HG03469 (cell line): ENCODE results near the gene NTRK3.

Experiments
- ATAC-seq: cut with Tn5 transposase; IDR thresholded peaks from one replicate; pipeline ENCODE4 v1.9.1; 2021; ENCODE audit warnings: mild to moderate bottlenecking, moderate library complexity, moderate number of reproducible peaks; ENCODE audit not compliant: unreplicated experiment

Gene NTRK3

DNA sequence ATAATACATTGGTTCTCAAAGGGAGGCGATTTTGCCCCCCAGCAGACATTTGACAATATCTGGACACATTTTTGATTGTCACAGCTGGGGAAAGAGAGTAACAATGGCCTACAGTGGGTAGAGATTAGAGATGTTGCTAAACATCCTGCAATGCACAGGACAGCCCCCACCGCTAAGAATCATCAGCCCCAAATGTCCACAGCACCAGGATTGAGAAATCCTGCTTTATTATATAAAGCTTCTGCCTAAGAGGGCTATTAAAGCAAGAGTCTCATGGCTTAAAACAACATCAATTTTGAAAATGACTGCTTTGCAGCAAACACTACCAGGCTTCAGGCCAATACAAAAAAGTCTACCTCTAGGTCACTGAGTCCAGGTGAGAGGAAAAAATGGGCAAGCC lies 68.2 kb downstream of the NTRK3 start:
- no peak for ATAC-seq

DNA sequence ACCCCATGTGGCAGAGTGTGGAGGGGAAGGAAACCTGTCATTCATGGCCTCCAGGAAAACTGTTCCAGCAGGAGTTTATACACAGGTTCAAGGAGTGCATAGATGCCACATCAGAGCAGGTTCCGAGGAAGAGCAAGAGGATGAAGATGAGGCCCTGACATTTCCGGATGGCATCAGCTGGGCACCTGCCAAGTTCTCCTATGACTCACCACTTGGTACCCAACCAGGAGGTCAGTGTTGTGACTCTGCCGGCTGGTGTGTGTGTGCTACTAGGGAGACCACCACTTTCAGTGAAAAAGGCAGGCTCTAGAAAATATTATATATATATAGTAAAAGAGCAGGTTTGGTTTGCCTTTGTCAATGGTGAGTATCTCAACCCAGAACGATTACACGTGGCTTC lies 69.3 kb downstream of the NTRK3 start:
- ATAC-seq, result no peak

DNA sequence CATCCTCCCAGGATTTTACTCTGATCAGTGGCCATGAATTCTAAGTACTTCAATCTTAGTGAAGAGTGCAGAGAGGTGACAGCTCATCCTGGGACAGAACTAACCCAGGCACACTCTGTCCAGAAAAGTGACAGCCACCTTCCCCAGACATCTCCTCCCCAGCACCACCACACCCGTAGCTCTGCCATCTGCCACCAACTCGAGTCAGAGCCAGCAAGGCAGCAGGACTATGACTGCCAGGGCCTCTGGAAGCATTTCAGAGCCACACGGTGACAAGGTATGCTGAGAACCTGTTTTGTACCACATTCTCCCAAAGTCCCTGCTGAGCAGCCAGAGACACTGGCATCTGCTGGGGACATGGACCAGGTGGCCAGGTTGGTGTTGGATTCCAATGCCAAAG lies 71.0 kb downstream of the NTRK3 start:
- no peak for ATAC-seq

DNA sequence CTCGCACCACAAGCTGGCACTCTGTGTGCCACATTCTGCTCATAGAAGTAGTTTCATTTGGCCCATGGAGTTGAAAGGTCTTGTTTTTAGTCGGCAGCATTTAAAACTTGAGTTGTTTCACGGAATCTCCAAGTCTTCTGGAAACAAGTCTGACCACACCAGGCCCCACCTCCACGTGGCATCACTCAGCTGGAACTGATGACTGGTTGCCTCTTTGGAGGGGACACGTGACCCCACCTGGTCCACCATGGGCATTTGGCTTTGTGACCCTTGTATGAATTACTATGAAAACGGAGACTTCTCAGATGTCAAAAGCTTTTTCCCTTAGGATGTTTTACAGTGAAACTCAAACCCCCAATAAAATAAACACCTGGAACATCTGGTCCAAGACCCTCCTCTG lies 74.9 kb downstream of the NTRK3 start:
- no peak for ATAC-seq

DNA sequence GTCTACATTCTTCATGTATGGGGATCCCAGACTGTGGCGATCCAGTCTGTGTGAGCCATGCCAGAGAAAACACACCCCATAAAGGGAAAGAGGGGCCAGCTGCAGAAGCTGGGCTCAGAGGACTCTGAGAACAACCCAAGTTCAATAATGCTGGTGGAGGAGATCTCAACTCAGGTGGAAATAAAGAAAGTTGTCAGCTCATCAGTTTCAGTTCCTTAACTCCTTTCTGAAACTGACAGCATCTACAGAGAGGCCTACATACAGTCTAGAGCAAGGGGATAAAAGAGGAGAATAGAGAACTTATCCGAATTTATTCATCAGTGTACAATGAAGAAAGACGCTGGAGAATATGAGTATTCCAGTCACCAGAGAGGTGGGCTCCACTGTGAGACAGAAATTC lies 77.0 kb downstream of the NTRK3 start:
- ATAC-seq, result peak; percentile 91

DNA sequence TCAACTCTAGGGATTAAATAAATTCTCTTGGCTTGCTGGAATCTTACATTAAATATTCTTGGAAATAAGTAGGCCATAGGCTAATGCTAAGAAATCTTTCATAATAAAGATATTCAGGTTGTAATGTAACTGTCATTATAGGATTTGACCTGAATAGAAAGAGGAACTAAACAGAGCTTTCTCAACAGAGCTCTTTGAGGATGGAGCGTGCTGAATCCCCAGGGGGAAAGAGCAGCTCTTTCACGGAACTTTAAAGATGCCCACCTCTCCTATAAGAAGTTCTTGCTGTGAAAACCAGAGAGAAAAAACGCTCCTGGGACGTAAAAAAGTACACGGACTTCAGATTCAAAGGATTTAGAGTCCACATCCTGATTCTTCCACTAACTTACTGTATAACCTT lies 77.9 kb downstream of the NTRK3 start:
- peak; percentile 47 for ATAC-seq

DNA sequence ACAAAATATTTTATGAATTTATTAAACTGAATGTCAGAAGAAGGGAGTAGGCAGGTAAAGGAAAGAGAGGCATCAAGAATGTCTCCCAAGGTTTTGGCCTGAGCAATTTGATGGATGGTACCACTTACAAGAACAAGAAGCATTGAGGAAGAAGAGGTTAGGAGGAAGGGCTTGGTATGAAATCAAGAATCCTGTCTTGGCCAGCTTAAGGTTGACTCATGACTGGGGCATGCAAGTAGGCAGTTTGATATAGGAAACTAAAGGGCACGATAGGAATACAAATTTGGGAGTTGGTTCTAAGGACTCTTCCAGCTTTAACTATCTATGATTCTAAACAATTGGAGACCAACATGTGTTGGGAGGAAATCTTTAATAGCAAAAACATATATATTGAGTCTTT lies 79.1 kb downstream of the NTRK3 start:
- no peak for ATAC-seq

DNA sequence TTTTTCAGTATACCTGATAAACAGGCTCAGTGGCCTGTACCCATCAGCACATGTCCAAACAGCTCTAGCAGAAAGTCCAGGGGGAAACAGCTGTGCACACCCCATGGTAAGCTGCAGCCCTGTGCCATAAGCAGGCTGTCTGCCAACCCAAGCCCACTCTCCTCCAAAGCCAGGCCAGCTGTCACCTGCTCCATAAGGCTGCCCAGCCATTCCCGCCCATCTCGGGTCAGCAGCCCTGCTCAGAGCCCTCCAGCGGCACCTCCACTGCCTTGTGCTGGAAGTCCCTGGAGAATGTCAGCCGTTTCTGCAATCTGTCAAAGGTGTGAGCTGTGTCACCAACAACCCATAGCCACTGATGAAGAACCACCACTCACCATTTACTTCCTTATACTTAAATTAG lies 82.0 kb downstream of the NTRK3 start:
- ATAC-seq, result no peak

DNA sequence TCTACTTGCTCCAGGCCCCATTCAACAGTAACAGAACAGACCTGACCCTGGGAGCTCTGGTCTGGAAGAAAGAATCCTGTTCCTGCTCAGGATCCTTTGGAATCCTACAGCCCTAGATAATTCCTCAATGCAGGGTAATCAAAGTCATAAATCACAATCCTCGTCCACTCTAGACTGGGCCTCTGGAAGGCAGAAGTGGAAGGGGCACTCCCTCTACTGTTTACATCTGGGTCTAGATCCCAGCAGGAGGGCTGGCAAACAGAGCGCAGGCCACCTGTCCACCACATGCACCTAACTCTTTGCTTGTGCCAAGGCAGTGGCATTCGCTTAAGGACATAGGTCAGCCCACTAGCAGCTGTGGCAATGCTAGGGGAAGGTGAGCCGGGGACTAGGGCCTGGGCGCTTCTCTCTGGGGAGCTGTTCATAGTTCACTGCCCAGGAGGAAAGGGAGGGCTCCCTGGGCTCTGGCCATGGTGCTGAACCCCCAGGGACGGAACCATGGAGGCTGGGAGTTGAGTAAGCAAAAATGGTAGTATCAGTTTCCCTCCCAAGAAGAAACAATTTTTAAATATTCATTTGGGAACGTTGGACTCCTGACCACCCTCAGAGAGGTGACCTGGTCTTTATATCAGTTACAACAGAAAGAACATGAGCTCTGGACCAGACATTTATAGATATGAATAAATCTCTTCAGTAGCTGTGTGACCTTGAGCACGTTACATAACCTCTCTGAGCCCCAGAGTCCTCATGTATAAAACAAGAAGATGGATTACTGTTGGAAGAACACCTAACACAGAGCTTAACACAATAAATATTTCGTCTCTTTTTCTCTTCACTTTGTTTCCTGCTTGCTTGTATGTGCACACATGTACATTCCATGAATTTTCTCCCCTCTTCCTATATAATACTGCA lies 90.2 kb downstream of the NTRK3 start:
- ATAC-seq, result no peak

DNA sequence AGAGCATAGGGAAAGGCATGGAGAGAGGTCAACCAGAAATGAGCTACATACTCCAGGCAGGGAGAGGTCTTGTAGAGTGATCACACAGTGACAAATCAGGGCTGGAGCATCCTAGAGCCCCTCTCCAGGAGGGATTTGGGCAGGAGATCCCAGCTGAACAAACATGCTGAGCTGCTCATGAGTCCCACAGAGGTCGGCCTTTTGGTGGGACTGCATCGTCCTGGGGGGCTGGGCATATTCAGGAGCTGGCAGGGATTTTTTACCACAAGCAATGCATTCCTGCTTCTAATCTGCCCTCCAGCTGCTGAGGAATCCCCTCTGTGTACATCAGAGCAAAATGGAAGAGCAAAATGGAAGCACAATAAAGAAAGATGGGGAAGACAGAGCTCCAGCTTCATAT lies 94.9 kb downstream of the NTRK3 start:
- no peak for ATAC-seq

DNA sequence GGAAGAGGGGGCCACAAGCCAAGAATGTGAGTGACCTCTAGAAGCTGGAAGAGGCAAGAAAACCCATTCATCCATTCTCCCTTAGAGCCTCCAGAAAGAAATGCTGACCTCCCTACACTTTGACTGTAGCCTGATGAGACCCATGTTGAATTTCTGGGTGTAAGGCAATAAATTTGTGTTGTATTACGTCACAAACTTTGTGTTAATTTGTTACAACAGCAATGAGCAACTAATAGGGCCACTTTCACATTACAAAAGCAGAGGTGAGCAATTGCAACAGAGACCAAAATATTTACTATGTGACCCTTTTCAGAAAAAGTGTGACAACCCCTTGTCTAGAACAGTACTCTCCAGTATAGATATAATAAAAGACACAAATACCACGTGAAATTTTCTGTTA lies 101.2 kb downstream of the NTRK3 start:
- ATAC-seq, result no peak

DNA sequence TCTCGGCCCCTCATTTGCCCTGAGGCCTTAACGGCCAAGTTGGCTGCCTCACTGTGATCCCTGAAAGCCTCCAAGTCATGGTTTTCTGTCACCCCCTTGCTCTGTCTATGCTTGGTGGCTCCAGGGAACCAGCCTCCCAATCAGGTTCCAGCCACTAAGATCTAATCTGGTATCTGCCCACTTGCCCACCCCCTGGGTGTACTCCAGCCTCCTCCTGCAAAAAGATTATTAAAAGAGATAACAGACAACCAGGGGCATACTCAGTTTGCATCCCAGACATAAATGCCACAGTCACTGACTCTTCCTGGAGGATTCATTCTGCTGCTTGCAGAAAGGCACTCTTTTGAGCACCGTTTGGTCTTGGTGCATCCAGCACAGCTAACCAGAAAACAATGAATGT lies 103.9 kb downstream of the NTRK3 start:
- ATAC-seq, result no peak

DNA sequence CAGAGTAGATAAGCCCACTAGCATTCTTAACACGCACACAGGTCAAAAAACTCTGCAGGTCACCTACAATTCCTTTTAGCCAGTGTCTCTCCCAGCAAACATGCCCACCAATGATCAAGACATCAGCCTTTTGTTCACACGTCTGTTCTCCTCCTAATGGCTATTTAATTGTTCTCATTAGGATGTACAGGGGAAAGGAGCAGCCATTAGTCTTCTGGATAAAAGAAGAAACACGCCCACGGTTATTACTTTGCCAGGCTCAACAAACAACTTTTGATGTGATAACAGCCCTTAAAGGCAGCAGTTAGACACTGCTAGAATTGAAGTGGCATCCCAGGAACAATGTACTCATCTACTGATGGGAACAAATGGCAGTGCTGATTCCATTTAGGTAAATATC lies 108.8 kb downstream of the NTRK3 start:
- ATAC-seq, result no peak

DNA sequence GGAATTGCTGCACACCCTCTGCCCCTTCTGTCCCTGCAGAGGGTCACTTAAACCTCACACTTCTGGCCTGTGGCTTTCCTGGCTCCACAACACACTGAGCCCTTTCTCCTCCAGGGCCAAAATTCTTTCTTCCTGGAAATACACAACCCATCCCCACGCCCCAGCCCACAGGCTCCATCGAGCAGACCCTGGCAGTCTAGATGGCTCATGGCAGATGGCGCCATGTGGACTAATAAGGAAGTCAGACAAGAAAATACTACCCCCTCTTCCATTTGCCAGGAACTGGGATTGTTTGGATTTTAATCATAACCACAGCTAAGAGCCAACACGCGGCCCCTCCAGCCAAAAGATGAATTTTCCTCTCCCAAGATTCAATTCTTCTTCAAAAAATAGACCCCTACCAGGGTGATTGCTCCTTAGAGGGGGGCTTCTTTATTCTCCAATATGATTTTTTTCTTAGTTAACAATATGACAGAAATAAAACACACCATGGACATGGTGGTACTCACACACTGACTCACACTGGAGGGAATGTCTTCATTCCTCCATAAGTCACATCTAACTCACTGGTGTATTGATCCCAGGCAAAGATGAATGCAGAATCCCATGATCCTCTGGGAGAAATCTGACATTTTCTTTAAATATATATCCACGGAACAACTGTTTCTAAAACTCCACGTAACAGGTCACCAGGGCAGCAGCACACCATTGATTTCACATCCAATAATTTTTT lies 111.5 kb downstream of the NTRK3 start:
- ATAC-seq, result no peak

DNA sequence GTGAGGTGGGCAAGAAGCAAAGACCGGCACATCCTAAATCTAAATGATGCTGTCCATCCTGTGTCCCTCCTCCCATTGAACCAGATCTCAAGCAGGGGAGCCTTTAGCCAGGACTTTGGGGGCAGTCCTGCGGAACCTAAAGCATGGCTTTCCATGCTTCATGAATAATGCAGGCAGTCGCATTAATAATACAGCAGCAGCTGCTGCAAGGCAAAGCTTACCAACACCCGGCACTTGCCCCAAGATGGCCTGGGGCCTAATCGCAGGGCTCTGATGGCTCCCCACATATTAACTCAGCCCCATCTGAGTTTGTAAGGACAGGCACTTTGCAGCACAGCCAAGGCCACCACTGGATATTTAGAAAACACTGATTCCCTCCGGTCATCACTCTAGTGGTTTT lies 114.4 kb downstream of the NTRK3 start:
- ATAC-seq, result no peak

DNA sequence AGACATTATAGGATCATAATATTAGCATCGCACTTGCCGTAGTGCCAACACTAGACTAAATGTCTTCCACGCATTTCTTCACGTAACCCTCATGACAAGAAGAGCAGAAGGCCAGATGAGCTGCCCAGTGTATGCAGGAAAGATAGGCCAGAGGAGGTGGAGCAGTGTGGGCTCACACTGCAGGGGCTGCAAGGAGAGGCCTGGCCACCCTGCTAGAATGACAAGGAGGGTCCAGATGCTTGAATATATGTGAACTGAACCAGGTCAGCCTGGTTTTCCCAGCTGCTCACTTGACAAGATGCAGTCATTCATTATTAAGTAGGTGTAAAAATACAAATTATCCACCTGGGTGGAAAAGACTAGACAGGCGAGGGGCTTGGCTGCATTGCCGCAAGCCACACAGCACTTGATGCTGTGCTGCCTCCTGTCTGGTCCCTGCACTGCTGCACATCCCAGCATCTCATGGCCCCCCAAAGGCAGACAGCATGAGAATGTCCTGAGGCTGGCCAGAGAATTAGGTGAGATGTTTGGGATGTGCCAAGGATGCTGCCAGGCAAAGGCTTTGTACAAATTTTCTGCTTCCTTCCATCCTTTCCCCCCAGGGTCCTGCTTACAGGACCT lies 115.2 kb downstream of the NTRK3 start:
- ATAC-seq, result no peak

DNA sequence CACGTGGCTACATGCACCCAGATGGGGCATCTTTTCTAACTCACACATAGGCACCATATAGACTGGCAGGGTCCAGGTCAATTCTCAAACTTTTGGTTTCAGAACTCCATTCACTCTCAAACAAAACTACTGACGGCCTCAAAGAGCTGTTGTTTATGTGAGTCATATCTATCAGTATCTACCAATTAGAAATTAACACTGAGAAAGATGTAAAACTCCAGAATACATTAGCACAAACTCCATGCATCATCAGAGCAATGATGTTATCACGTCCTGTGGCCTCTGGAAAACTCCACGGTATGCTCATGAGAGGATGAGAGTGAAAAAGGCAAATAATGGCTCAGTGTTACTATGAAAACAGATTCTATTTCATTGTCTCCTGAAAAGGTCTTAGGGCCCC lies 116.1 kb downstream of the NTRK3 start:
- no peak for ATAC-seq

DNA sequence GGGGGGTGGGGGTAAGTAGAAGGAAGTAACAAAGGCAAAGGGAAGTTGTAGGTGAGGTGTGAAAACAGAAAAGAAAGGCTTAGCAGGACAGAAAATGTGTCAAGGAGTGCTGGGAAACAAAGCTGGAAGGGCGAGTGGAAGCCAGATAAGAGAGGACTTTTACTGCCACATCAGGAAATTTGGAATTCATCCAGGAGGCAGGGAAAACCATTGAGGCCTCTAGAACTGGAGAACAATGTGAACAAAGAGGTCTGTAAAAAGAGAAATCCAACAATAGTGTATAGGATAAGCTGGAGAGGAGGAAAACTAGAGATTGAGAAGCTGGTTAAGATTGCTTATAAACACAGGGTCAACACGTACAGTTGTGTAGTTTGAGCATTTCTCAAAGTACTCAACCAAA lies 116.6 kb downstream of the NTRK3 start:
- ATAC-seq, result no peak

DNA sequence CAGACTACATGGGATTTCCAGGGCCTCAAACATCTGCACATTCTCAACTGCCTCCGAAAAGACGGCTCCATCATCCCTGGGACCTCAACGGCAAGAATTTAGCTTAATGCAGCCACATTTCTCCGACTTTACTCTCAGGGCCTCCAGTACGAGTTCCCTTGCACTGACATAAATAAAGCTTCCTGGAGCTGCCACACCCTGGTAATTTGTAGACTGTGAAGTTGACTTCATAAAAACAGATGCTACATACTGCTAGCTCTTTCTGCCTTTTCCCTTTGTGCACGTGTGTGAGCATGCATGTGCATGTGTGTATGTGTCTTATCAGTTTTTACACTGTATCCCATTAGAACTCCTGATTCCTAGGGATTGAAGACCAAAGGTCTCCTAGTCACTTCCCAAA lies 122.7 kb downstream of the NTRK3 start:
- ATAC-seq, result no peak

DNA sequence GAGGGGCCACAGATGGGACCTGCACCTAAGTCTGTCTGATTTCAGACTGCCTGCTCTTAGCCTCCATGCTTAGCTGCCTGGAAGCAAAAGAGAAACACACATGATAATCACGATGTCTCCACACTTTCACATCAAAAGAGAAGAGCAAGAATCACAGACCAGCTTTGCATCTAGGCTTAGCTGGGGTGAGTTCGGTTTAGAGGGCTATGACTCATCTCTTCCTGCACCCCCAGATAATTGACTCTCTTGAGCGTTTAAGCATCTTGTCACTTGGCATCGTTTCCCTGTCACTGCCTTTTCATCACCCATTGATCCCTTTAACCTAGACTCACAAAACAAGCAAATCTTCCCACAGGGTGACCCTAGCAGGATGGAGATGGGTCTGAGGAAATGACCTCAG lies 124.0 kb downstream of the NTRK3 start:
- ATAC-seq, result no peak

DNA sequence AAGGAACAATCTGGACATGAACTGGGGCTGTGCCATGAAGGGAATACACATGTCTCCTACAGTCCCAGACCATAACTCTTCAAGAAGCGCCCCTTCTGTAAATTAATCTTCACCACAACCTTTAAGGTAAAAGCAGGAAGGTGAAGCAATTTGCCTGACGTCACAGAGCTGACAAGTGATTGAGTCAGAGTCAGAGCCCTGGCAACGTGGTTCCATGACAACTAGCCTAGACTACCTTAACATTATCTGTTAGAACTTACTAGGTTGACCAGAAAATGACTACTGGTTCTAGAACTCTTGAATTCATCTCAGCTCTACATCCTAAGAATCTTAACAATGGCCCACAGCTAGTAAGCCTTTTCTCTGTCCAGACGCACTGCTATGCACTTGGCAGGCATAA lies 124.6 kb downstream of the NTRK3 start:
- ATAC-seq, result no peak

DNA sequence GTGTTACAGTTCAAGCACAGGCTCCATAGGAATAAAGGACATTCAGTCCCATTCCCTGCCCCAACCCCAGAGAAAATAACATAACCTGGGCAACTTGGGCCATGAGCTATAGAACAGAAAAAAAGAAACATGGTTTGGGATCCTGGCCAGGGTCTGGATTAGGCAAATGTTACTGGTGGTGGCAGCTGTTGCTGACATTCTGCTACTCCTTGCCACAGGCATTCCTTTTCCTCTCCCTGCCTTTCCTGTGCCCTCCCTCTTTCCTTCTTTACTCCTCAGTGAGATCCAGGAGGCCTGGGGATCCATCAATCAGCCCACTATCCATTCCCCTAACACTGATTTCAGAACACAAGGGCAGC lies 129.1 kb downstream of the NTRK3 start:
- no peak for ATAC-seq
